Effector CD4-positive, alpha-beta T cell (primary cell): ENCODE results near the gene HGF. TPM values are rescaled to one million over a fixed set of nuclear protein-coding genes. Genes with fewer than 3 reads are reported as not detected.
"Not testable (repeated sequence)": the region's sequence is repeated elsewhere in the genome, so short reads cannot be mapped to it uniquely, and the experiment has no call there.

Experiments
- DNase-seq: peaks from one replicate; pipeline ENCODE4 v3.0.0-alpha.2; 2020
- total RNA-seq: gene quantifications from one replicate; lab custom pipeline; 2026; lab: John Stamatoyannopoulos, UW

The HGF gene
- not detected for total RNA-seq

DNA sequence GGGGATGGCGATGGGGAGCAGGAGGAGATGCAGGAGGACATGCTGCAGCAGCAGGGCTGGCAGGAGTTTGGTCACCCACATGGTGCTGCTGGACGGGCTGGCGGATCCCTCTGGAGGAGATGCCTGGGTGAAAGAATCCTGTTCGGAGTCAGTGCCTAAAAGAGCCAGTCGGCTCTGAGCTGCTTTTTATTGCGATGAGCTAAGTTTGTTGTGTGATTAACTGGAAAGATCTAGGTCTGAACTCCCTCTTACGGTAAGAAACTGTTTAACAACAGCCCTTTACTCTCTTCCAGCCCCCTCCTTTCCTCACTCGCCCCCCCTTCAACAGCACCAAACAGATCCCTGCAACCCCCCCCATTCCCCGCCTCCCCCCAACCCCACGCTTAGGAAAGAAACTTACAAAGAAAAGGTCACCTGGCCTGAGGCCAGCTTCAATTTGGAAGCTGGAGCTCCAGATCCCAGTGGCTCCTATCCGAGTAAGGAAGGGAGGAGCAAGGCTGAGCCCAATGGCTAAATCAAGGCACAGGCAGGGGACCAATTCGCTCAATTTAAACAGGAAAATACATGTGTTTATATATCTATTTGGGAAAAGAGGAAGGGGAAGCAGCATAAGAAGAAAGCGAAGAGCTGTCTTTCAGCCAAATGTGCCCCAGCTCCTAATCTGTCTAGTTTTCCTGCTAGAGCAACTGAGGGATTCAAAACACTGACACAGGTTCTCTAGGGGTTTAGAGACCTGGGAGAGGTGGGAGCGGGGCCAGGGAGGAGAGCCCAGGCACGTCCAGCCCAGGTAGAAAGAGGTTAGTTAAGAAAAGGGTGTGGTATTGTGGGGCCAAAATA, at the start of gene HGF:
HGF (minus strand) TSS at position 157 of the 837 bp plus-strand sequence; CDS start at position 81, 76 bp downstream.
- no peak for DNase-seq

DNA sequence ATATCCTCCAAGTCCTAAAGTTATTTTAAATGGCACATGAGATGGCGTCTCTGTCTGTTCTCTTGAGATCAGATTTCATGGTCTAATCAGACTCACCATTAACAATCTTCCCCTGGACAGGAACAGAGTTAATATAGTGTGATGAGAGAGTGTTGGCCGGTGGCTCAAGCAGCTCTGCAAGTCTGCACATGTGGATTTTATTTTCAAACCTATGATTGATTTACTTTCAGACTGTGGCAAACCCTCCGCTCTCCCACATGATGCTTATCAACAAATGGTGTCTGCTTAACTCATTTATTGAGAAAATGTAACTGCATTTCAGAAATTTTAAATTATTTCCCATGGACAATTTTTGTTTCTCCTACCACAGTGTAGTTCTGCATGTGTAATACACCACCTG, 46.5 kb upstream of the HGF start:
- DNase-seq = no peak

DNA sequence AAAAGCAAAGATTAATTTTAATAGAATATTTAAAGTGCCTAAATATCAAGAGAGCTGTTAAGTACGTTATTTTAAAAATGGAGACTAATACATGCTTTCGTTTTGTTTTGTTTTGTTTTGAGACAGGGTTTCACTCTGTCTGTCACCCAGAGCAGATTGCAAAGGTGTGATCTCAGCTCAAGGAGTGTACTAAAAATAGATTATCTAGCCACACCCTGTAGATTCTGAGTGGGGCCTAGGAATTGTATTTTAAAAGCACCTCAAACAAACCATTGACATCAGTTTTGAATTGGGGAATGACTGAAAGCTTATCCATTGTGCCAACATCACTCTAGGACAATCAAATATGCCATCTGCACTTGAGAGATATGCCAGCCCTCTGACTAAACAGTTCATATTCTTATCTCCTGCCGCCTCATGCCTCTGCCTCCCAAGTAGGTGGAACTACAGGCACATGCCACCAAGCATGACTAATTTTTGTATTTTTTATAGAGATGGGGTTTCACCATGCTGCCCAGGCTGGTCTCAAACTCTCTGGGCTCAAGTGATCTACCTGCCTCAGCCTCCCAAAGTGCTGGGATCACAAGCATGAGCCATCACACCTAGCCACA, 43.1 kb upstream of the HGF start:
- DNase-seq = not testable (repeated sequence)

DNA sequence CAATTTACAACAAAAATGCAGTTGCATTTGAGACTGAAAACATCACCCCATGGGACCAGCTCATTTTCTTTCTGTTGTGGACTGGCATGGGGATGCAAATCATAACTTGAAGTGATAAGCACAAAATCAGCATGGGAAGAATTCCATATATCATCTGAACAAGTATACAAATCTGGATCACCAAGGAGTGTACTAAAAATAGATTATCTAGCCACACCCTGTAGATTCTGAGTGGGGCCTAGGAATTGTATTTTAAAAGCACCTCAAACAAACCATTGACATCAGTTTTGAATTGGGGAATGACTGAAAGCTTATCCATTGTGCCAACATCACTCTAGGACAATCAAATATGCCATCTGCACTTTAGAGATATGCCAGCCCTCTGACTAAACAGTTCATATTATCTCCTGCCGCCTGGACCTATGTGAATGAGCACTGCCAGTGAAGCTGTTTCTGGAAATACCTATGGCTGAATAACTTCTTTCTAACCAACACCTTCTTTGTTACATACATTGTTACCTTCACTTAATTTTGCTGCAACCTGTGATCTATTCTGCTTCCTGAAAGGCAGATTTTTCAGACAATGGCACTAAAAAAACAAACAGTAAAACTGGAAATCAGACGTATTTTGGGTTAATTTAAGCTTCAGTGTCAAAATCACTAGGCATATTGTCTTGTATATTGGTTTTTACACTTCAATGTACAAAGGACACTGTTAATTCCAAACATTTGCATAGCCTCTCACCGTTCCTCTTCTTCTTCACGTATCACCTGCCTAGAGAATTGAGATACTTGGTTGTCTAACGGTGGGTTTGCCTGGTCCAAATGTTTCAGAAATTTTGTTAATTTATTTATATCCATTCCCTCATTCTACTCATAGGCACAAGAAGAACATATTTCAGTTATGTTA, 42.4 kb upstream of the HGF start:
- no peak for DNase-seq

DNA sequence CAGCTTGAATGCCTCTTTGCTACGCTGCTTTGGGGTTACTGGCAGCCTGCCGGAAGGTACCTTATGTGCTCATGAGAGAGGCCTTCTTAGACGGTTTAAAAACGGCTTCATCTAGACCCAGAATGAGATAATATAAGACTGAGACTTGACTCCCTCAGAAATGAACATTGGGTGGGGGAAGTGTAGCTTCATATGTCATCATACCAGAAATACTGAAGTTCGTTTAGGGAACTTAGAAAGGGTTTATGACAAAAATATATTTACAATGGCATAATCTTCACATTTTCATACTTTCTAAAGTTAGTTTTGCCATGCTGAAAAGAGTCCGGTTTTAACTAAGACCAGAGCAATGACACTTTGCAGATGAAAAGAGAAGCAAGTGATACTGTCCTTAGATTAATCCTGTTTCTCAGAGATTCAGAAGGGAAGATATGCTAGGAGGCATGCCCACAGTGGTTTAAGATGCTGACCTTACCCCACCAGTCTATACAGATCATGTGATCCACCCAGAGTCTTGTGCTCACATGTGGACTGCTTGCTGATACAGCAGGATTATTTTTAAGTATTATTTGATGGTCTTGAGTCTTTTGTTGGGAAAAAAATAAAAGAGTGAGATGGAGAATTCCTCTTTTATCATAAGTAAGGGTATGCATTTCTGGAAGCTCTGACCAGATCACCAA, 40.8 kb upstream of the HGF start:
- DNase-seq = no peak

DNA sequence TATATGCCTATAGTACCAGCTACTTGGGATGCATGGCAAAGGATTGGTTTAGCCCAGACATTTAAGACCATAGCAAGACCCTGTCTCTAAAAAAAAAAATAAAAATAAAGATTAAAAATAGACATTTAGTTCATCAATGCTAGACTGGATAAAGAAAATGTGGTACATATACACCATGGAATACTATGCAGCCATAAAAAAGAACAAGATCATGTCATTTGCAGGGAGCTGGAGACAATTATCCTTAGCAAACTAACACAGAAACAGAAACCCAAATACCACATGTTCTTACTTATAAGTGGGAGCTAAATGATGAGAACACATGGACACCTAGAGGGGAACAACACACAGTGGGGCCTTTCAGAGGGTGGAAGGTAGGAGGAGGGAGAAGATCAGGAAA, 38.5 kb upstream of the HGF start:
- not testable (repeated sequence) for DNase-seq

DNA sequence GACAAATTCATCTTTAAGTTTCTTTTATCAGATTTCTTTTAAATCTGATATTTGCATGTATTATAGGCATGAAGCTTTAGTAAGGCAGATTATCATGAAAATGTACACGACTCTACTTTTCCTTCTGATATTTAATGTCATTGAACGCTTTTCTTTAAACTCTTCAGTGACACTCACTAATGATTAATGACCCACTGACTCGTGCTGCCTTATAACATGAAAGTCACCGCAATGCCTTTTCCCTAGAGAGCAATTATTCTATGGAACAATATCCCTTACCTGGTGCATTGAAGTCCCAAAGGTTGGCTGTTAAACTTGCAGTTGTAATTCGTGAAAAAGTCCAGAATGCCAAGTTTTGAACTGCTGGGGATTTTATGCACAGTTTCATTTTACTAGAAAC, 33.4 kb upstream of the HGF start:
- no peak for DNase-seq

DNA sequence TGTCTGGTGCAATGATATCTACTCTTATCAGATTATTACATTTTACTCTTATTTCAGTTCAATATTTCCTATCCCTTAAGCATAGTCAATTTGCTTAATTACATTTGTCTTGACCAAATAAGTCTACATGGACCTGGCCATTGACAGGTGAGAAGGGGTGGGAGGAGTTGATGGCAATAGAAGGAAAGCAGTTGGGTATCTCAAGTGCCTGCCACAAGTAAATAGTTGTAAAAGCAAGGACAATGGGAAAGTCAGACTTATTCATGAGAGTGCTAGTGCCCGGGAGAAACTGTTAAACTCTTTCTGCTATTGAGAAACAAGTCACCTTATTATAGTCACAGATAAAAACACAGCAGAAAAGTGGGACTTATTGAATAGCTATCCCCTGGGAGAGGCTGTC, 32.4 kb upstream of the HGF start:
- no peak for DNase-seq

DNA sequence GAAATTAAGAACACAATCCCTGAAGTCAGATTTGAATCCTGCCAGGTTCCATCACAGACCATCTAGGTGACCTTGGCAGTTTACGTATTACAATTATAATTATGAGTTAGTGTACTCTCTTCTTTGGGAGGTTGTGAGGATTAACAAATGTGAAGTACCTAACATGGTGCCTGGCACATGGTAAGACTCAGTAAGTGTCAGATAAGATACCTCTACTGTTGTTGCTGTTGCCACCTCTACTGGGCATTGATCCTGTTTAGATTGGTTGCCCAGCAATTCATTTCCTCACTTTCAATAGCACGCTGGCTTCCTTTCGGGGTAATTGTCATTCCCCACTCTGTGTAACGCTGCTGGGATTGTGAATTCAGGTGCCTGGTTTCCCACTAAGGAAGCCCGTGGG, 31.7 kb upstream of the HGF start:
- DNase-seq = no peak

DNA sequence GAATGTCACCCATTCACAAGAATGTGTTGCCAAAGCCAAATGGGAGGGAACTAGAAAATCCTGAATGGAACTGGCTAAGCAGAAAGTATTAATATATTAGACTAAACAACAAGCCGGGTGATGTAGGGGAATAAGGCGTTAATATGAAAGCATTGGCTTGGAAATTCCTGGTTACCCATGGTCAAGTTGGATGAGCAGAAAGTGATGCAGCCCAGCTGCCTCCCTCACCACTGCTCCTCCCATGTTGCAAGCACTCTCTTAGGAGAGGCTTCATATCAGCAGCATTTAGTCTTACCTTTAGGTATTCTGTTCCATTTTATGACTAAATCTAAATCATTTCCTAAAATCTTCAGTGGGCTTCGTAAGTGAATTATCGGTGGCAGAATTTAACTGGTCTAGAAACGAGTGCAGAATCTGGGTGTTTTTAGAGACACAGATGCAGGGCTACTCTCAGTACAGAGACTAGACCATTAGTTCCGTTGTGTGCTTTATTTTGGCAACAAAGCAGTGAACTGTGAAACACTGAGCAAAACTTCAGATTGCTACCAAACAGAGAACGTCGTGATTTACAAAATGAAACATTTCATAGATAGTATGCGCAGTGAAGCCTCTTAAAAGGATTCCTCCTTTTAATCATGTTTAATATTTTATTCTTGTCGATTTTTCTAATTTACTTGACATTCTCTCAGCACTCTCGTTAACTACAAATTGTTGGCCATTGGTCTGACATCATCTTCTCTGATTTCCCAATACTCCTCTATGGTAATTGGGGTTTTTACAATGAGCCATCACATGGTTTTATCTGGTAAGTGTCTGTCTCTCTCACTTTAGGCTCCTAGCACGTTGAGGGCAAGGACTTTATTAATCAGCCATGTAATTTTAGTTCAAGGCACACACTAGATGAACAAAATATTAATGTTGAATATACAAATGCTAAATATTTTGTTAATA, 22.0 kb upstream of the HGF start:
- no peak for DNase-seq

DNA sequence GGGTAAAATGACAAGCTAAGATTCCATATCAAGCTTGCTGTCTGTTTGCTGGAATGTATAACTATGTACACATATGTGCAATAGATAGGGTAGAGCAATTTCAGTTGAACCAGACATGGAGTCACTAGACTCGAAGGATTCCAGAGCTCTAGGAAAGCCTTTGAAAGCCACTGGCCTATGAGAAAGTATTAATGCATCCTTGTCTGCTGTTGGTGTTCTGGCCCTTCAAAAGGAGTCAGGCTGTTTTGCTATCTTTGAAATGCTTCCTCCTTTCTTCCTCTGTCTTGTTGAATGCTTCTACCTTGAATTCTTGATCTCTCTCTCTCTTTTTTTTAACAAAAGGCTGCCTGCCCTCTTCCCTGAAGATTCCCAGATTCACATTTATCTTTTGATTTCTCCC, 20.8 kb upstream of the HGF start:
- no peak for DNase-seq

DNA sequence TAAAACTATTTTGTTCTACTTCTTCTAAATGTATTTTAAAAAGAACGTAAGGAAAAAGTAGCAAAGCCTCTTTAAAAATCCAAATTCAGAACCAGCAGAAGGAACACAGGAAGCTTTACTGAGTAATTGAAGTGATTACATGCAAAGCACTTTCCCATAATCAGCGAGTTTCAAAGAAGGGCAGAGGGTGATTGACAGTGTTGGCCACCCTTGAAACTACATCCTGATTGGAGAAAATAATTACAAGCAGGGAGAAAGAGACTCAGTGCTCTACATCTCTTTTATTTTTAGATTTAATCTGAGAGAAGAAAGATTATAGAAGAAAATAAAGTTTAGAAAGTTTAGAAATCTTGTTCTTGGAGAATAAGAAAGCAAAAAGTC, 20.3 kb upstream of the HGF start:
- no peak for DNase-seq

DNA sequence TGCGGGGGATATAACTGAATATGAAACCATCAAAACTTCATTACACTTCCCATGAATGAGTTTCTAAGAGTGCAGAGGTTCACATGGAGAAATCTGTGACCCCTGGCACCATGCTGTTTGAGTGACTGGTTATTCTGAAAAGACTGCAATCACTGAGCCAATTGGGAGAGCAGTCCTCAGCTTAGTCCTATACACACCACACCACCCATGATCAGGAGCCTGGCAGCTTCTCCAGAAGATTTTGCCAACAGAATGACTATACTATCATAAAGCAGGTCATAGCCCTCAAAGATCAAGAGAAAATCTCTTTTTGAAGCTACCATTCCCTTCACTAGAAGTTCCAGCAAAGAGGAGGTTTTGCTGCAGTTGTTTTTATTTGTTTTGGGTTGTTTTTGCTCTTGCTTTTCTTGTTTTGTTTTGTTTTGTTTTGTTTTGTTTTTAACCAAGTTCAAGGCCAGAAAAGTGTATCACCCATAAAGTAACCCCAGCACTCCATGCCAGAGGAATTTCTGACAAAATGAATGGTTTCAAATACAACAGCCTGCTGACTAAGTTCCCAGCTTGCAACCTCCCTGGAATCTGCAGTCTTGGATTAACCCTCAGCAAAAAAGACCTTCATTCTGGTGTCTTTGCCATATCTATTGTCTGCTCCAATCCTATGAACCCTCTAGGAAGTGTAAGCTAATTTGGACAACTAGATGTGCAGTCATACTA, 19.7 kb upstream of the HGF start:
- DNase-seq = no peak

DNA sequence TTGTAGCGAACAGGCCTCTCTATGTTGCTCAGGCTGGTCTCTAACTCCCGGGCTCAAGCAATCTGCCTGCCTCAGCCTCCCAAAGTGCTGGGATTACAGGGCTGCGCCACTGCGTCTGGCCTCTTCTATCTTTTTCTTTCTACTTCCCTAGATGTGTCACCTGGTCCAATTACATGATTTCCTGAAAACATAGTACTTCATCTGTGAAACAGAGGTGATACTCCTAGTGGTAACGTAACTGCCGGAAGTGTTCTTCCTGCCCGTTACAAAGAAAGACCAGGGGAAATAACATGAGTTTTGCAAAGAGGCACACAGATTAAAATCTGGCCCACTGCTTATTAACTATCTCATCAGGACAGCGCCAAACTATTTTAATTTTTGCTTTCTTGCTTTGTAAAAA, 18.4 kb upstream of the HGF start:
- DNase-seq = no peak

DNA sequence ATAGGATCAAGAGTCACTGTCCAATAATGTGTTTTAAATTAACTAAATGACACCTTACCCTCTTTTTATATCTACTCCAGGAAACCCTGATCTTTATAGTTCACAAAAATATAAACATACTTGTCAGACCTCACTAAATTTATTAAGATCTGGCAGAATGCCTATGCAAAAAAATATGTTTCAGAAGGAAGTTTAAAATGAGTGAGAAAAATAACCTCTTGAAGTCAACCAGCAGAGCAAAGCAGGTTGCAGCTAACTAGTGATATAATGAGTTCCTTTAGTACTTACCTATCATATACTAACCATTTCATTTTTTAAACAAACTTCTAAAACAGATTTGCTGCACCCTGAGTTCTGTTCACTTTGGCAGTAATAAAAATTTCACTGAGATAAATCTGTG, 14.0 kb upstream of the HGF start:
- DNase-seq = no peak

DNA sequence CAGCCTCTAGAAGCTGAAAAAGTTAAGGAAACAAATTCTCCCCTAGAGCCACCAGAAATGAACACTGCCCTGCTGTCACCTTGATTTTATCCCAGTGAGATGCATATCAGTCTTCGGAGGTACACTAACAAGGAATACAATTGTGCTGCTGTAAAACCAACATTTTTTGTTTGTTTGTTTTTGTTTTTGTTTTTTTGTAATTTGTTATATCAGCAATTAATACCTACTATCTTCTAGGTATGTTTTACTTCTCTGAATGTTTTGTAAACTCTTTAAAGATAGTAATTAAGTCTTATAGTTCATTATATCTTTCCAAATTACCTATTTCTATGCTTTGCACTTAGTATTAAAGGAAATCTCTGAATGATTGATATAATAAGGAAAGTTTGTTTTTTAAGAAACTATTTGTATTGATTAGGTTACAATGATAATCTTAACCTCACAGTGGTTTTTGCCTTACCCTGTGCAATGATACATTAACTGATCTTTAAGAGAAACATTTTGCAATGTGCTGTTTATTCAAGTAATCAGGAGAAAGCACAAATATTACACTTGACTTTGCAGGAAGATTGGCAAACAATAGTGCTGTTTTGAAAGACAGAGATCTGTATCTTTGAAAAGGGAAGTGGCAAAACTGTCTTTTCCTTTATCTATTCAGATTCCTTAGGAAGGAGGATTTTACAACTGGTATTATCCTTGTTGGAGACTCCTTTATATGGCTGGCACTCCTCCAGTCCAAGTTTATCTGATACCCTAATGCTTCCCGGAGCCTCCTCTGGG, 11.3 kb upstream of the HGF start:
- DNase-seq = no peak

DNA sequence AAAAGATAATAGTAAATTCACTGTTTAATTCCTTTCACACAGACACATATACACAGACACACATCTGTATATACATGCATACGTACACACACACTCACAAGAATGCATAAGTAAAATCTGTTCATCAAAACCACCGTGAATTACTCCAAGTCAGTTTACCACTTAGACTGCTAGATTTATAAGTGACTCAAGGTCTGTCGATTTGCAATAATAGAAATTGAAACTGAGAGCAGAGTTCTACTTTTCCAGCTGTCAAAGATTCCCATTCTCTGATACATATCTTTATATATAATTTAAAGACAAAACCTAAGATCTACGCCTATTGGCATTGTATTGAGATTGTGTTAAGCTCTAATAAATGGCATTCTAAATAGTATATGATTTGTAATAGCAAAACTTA, 9.9 kb upstream of the HGF start:
- DNase-seq = no peak

DNA sequence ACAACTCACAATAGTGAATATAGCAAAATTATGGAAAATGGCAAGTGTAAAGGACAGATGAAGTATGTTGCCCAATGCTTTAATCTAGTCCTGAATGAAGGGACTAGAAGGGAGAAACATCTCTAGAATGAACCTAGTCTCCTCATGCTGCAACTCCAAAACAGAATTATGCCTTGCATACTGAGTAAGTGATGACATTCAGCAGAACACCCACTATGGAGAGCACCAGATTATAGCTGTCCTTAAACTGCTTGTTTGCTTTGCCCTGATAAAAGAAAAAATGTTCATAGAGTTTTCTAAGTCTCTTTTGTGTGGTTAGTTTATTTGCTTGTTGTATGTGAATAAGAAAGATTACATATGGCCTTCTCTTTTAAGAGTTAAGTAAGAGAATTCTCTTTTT, 7.8 kb upstream of the HGF start:
- DNase-seq = no peak

DNA sequence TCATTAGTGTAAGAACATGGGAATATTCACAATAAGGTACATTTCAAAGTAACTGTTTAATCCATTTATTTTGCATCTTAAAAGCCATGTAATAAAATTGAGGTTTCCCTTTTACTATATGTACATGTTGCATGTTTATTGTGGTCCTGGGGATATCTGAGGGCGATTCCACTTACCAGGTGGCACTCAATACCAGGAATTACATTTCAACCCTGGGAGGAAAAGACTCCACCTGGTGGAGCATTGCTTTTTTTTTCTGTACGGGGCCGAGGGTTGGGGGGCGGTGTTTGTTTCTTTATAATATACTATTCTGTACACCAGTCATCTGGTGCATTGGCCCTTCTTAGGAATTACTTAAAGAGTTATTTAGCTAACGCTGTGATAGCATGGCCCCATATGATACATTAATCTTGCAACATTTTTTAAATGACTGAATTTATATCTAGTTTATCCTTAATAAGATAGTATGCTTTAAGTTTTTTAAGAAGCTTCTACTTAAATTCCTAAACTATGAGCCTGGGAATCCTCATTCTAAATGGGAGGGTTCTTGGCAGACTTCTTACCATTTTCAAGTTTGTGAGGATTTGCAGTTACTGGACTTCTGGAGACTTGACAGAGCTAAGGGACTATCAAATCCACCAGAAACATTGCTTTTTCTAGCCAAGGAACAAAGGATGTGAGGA, 7.2 kb upstream of the HGF start:
- no peak for DNase-seq

DNA sequence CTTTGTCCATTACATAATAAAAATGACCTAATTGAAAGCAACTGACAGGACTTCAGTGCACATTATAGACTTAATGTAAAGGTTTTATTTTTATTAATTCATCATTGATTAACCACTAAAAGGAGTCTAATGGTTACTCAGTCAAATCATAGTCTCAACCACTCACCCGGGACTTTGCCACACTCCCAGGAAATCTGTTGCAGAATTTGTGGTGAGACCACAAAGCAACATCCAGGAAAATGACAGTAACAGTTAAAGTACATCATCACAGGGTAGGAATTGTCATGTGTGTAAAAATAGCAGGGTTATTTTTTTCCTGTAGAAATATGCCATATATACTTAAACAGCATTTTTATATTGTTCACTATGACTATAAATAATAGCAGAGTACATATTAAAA, 6.3 kb upstream of the HGF start:
- no peak for DNase-seq
